Endothelial cell (in vitro differentiated cells): ENCODE measurements around the gene YTHDF2. TPM values are rescaled to one million over a fixed set of nuclear protein-coding genes. Genes with fewer than 3 reads are reported as not detected.
"Not testable (repeated sequence)": the region's sequence is repeated elsewhere in the genome, so short reads cannot be mapped to it uniquely, and the experiment has no call there.

Experiments used
- DNase-seq: peaks from one replicate; pipeline ENCODE4 v3.0.0; 2021; ENCODE audit warnings: low spot score
- H3K27ac Mint-ChIP-seq: one replicate; pipeline ENCODE4 v1.8.0; 2021; ENCODE audit warnings: mixed read lengths, inconsistent platforms; ENCODE audit not compliant: unreplicated experiment
- H3K27me3 Mint-ChIP-seq: one replicate; pipeline ENCODE4 v1.8.0; 2021; ENCODE audit warnings: mild to moderate bottlenecking, moderate library complexity, mixed read lengths, inconsistent platforms; ENCODE audit not compliant: unreplicated experiment
- H3K36me3 Mint-ChIP-seq: one replicate; pipeline ENCODE4 v1.8.0; 2021; ENCODE audit warnings: mild to moderate bottlenecking, low read depth, mixed read lengths, inconsistent platforms; ENCODE audit not compliant: unreplicated experiment
- H3K4me1 Mint-ChIP-seq: one replicate; pipeline ENCODE4 v1.8.0; 2021; ENCODE audit warnings: mild to moderate bottlenecking, mixed read lengths, inconsistent platforms; ENCODE audit not compliant: unreplicated experiment
- H3K4me3 Mint-ChIP-seq: one replicate; pipeline ENCODE4 v1.8.0; 2021; ENCODE audit warnings: mild to moderate bottlenecking, mixed read lengths, inconsistent platforms; ENCODE audit not compliant: unreplicated experiment
- H3K9me3 Mint-ChIP-seq: one replicate; pipeline ENCODE4 v1.8.0; 2021; ENCODE audit warnings: mixed read lengths, inconsistent platforms; ENCODE audit not compliant: unreplicated experiment
- total RNA-seq: library from RNA; stranded (reverse); fragmentation: NEBNext Ultra II Directional; extraction: Animal tissue kit (Norgen Biotek cat#: 25700); gene quantifications from one replicate; pipeline ENCODE4 v1.2.1, GENCODE V29; 2021; ENCODE audit not compliant: unreplicated experiment
- TF ChIP-seq, protein P1 (sequence below): fragments of 200-600 bp; sonication (generic); IDR thresholded peaks from one replicate; pipeline ENCODE4 v1.5.0; 2021; ENCODE audit warnings: antibody characterized with exemption; ENCODE audit not compliant: unreplicated experiment

Gene YTHDF2
- total RNA-seq, 1 donor from 2014 or later, result 118 TPM

DNA sequence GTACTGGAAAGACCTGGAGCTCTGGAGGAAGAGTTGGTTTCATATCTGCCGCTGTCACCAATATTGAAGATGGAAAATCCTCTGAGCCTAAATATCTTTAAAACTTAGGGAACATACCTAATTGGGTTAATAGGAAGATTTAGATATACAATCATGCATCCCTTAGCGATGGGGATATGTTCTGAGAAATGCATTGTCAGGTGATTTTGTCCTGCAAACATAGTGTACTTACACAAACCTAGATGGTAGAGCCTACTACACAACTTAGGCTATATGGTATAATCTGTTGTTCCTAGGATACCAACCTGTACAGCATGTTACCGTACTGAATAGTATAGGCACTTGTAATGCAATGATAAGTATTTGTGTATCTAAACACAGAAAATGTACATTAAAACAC, 22.5 kb downstream of the YTHDF2 start:
- Mint-ChIP-seq H3K27ac (no peak overlapping the region), H3K9me3 (no peaks in the 10 kb centered on the region), H3K4me3 (no peak overlapping the region), H3K4me1 (no peaks in the 10 kb centered on the region), H3K36me3 (peaks cover 5% of the 10 kb centered on the region), H3K27me3 (peaks cover 1% of the 10 kb centered on the region)
- TF ChIP-seq, protein P1, sequence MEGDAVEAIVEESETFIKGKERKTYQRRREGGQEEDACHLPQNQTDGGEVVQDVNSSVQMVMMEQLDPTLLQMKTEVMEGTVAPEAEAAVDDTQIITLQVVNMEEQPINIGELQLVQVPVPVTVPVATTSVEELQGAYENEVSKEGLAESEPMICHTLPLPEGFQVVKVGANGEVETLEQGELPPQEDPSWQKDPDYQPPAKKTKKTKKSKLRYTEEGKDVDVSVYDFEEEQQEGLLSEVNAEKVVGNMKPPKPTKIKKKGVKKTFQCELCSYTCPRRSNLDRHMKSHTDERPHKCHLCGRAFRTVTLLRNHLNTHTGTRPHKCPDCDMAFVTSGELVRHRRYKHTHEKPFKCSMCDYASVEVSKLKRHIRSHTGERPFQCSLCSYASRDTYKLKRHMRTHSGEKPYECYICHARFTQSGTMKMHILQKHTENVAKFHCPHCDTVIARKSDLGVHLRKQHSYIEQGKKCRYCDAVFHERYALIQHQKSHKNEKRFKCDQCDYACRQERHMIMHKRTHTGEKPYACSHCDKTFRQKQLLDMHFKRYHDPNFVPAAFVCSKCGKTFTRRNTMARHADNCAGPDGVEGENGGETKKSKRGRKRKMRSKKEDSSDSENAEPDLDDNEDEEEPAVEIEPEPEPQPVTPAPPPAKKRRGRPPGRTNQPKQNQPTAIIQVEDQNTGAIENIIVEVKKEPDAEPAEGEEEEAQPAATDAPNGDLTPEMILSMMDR, result no peak
- no peak for DNase-seq

DNA sequence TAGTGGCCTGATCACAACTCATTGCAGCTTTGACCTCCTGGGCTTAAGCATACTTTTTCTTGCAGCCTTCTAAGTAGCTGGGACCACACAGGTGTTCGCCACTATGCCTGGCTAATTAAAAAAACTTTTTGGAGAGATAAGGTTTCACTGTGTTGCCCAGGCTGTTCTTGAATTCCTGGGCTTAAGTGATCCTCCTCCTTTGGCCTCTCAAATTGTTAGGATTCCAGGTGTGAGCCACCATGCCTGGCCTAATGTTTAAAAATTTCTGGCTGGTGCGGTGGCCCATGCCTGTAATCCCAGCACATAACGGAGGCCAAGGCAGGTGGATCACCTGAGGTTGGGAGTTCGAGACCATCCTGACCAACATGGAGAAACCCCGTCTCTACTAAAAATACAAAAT, 24.4 kb downstream of the YTHDF2 start:
- no peak overlapping the region for H3K4me3 Mint-ChIP-seq
- TF ChIP-seq, protein P1, result no peak
- no peaks in the 10 kb centered on the region for H3K9me3 Mint-ChIP-seq
- H3K27ac Mint-ChIP-seq, result no peak overlapping the region
- DNase-seq, result no peak
- peaks cover 14% of the 10 kb centered on the region for H3K36me3 Mint-ChIP-seq
- peaks cover 1% of the 10 kb centered on the region for H3K27me3 Mint-ChIP-seq
- H3K4me1 Mint-ChIP-seq, result no peaks in the 10 kb centered on the region

DNA sequence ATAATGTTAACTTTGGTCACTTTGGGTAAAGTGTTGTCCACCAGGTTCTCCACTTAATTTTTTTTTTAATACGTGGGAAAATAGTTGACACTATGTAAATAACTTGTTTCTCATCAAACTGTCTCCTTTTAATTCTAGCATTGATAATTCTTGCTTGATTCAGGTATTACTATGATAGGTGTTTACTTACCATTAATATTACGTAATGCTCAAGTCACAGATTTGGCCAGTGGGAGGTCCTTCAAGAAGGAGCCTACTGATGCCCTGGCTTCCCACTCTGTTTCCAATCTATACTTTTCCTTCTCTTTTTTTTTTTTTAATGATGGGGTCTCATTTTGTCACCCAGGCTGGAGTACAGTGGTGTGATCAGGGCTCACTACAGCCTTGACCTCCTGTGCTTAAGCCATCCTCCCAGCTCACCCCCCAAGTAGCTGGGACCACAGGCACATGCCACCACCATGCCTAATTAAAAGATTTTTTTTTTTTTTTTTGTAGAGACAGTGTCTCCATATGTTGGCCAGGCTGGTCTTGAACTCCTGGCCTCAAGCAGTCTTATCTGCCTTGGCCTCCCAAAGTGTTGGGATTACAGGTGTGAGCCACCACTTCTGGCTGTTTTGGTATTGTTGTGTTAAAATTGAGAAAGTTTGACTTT, 29.9 kb downstream of the YTHDF2 start:
- no peak for DNase-seq
- TF ChIP-seq, protein P1, result no peak
- no peaks in the 10 kb centered on the region for H3K27me3 Mint-ChIP-seq
- H3K9me3 Mint-ChIP-seq, result no peaks in the 10 kb centered on the region
- peaks cover 20% of the 10 kb centered on the region for H3K36me3 Mint-ChIP-seq
- H3K27ac Mint-ChIP-seq, result no peak overlapping the region
- peaks cover 5% of the 10 kb centered on the region for H3K4me1 Mint-ChIP-seq
- no peak overlapping the region for H3K4me3 Mint-ChIP-seq

DNA sequence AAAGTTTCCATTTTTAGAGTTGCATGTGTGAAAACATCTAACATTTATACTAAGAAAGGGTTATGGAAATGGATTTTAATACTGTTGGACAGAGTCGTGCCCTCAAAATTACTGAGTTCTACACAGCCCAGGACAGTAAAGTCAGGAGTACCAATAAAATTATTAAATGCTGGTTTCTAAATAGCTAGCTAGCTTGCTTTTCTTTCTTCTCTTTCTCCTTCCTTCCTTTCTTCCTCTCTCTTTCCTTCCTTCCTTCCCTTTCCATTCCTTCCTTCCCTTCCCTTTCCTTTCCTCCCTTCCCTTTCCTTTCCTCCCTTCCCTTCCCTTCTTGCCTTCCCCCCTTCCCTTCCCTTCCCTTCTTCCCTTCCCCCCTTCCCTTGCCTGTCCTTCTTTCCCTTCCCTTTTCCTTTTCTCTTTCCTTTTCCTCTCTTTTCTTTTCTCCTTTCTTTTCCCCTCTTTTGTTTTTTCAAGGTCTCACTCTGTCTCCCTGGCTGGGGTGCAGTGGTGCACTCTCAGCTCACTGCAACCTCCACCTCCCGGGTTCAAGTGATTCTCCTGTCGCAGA, 33.9 kb downstream of the YTHDF2 start:
- Mint-ChIP-seq H3K4me3 (no peak overlapping the region), H3K4me1 (peaks cover 5% of the 10 kb centered on the region), H3K9me3 (no peaks in the 10 kb centered on the region), H3K27ac (no peak overlapping the region), H3K36me3 (peaks cover 16% of the 10 kb centered on the region), H3K27me3 (no peaks in the 10 kb centered on the region)
- TF ChIP-seq, protein P1, result no peak
- no peak for DNase-seq

DNA sequence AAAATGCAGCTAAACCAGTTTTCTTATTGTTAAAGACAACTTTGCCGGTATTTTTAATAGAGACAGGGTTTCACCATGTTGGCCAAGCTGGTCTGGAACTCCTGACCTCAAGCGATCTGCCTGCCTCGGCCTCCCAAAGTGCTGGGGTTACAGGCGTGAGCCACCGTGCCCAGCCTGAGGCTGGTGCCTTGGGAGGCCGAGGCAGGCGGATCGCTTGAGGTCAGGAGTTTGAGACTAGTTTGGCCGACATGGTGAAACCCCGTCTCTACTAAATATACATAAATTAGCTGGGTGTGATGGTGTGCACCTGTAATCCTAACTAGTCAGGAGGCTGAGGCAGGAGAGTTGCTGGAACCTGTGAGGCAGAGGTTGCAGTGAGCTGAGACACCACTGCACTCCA, 35.2 kb downstream of the YTHDF2 start:
- not testable (repeated sequence) for H3K27ac Mint-ChIP-seq, H3K4me1 Mint-ChIP-seq, H3K36me3 Mint-ChIP-seq, H3K27me3 Mint-ChIP-seq, DNase-seq, H3K9me3 Mint-ChIP-seq, H3K4me3 Mint-ChIP-seq
